Measurements from ENCODE around the gene COX19. TPM values are rescaled to one million over a fixed set of nuclear protein-coding genes. Genes with fewer than 3 reads are reported as not detected.

The COX19 gene
- total RNA-seq, 1 experiment from 2014 or later = 14.4 TPM

- TF ChIP-seq, protein P1, sequence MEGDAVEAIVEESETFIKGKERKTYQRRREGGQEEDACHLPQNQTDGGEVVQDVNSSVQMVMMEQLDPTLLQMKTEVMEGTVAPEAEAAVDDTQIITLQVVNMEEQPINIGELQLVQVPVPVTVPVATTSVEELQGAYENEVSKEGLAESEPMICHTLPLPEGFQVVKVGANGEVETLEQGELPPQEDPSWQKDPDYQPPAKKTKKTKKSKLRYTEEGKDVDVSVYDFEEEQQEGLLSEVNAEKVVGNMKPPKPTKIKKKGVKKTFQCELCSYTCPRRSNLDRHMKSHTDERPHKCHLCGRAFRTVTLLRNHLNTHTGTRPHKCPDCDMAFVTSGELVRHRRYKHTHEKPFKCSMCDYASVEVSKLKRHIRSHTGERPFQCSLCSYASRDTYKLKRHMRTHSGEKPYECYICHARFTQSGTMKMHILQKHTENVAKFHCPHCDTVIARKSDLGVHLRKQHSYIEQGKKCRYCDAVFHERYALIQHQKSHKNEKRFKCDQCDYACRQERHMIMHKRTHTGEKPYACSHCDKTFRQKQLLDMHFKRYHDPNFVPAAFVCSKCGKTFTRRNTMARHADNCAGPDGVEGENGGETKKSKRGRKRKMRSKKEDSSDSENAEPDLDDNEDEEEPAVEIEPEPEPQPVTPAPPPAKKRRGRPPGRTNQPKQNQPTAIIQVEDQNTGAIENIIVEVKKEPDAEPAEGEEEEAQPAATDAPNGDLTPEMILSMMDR (IDR thresholded peaks at IDR 0.05) = no peak
- TF ChIP-seq TCF7L2 (IDR thresholded peaks at IDR 0.05; ENCODE audit: low read depth, low read length) (no peak), REST (IDR thresholded peaks at IDR 0.05; ENCODE audit: insufficient read depth in 1 of 2, low read depth in 2 of 2, low read length in 1 of 2) (no peak), POLR2AphosphoS5 (IDR thresholded peaks at IDR 0.05; ENCODE audit: low read depth, low read length) (no peak), SIN3A (IDR thresholded peaks at IDR 0.05; ENCODE audit: borderline replicate concordance, insufficient read depth, low read depth, low read length) (no peak)
- H3K9me3 ChIP-seq (ENCODE audit: control insufficient read depth, insufficient read depth, low read depth, low read length) = no peaks in the 10 kb centered on the region
- H3K4me3 ChIP-seq (ENCODE audit: low read depth in 2 of 2, low read length in 2 of 2) = no peak overlapping the region
- ATAC-seq (no peak), DNase-seq (ENCODE audit: low read depth, low spot score) (no peak)
- in situ Hi-C loops (cut with HindIII; ENCODE audit: low pct_unique_long_range_greater_than_20kb, low sequenced_read_pairs) = loop anchor here (25.0 kb wide), 1 partner anchor 179 kb away; a partner anchor contains a TSS
- BruUV-seq (replicated peaks) = no TSS peak
- no peaks in the 10 kb centered on the region for H3K27me3 ChIP-seq (ENCODE audit: control insufficient read depth, insufficient read depth, low read length)
- H3K4me1 ChIP-seq (ENCODE audit: control insufficient read depth, insufficient read depth, low read length) = no peaks in the 10 kb centered on the region
- no peak overlapping the region for H3K27ac ChIP-seq (ENCODE audit: low read length)
- ChIA-PET POLR2A (no interaction called here), CTCF (no interaction called here)
- intact Hi-C loops (cut with micrococcal nuclease; ENCODE audit: unreplicated experiment) = no loop called here
- no peaks in the 10 kb centered on the region for H3K36me3 ChIP-seq (ENCODE audit: control insufficient read depth, insufficient read depth, low read length)
Measured at GRCh38 chr7:958221-959200, 16.8 kb downstream of the COX19 start.

- Histone ChIP-seq H3K27me3 (ENCODE audit: control insufficient read depth, insufficient read depth, low read length) (no peaks in the 10 kb centered on the region), H3K36me3 (ENCODE audit: control insufficient read depth, insufficient read depth, low read length) (no peaks in the 10 kb centered on the region), H3K27ac (ENCODE audit: low read length) (no peak overlapping the region), H3K4me1 (ENCODE audit: control insufficient read depth, insufficient read depth, low read length) (0 out of 2 replicates have a peak, but pooled peaks cover 4% of the 10 kb centered on the region), H3K9me3 (ENCODE audit: control insufficient read depth, insufficient read depth, low read depth, low read length) (no peaks in the 10 kb centered on the region), H3K4me3 (ENCODE audit: low read depth in 2 of 2, low read length in 2 of 2) (no peak overlapping the region)
- POLR2A ChIA-PET = interaction anchor here (0.6 kb wide), 1 partner anchor 182 kb away, joined by 3 read pairs; no protein-coding TSS in a partner anchor
- BruUV-seq (replicated peaks) = no TSS peak
- CTCF ChIA-PET = no interaction called here
- no peak for TF ChIP-seq TCF7L2 (IDR thresholded peaks at IDR 0.05; ENCODE audit: low read depth, low read length)
- TF ChIP-seq SIN3A (IDR thresholded peaks at IDR 0.05; ENCODE audit: borderline replicate concordance, insufficient read depth, low read depth, low read length) = no peak
- TF ChIP-seq POLR2AphosphoS5 (IDR thresholded peaks at IDR 0.05; ENCODE audit: low read depth, low read length) = no peak
- TF ChIP-seq, protein P1 (IDR thresholded peaks at IDR 0.05) = no peak
- DNase-seq (ENCODE audit: low read depth, low spot score) (no peak), ATAC-seq (no peak)
- in situ Hi-C loops (cut with HindIII; ENCODE audit: low pct_unique_long_range_greater_than_20kb, low sequenced_read_pairs) (loop anchor here (25.0 kb wide), 1 partner anchor 180 kb away; a partner anchor contains a TSS), intact Hi-C loops (cut with micrococcal nuclease; ENCODE audit: unreplicated experiment) (no loop called here)
Measured at GRCh38 chr7:957418-958220, 17.7 kb downstream of the COX19 start.

Measured in Panc1 (cell line).